Measurements from ENCODE around the gene SNU13. TPM values are rescaled to one million over a fixed set of nuclear protein-coding genes. Genes with fewer than 3 reads are reported as not detected.

Gene SNU13
- total and polyA plus RNA-seq, 2 donors (not counting 1 experiment from before 2014, with no cell fraction given) = 61.6 to 164 TPM

- H3K27ac ChIP-seq (ENCODE audit: insufficient read depth, low read length) = no peak overlapping the region
- H3K9me3 ChIP-seq (ENCODE audit: control insufficient read depth, insufficient read depth, low read depth, low read length) = no peaks in the 10 kb centered on the region
- no peaks in the 10 kb centered on the region for H3K79me2 ChIP-seq (ENCODE audit: control insufficient read depth, insufficient read depth, low read length)
- no peak overlapping the region for H2AFZ ChIP-seq (ENCODE audit: low read length)
- H3K9ac ChIP-seq (ENCODE audit: insufficient read depth, low read length) = no peak overlapping the region
- H3K27me3 ChIP-seq (ENCODE audit: control insufficient read depth, insufficient read depth, low read length) = peaks cover 7% of the 10 kb centered on the region
- TF ChIP-seq EZH2 (IDR thresholded peaks at IDR 0.05; ENCODE audit: low read length, missing control alignments) (no peak), CTCF (conservative IDR thresholded peaks at IDR 0.05 in 1 of 2, IDR thresholded peaks at IDR 0.05 in 1 of 2; ENCODE audit: low read depth in 1 of 2, low read length in 2 of 2) (no peak)
- H3K4me2 ChIP-seq (ENCODE audit: extremely low read depth, insufficient read depth, low read length) = no peak overlapping the region
- H3K4me1 ChIP-seq (ENCODE audit: control insufficient read depth, extremely low read depth, insufficient read depth, low read length) = no peaks in the 10 kb centered on the region
- no peak overlapping the region for H3K4me3 ChIP-seq (replicated peaks in 1 of 4; ENCODE audit: control extremely low read depth in 1 of 4, insufficient read depth in 1 of 4, low read depth in 3 of 4, low read length in 4 of 4)
- H3K36me3 ChIP-seq (ENCODE audit: control insufficient read depth, insufficient read depth, low read length) = no peaks in the 10 kb centered on the region
- no peak for DNase-seq (ENCODE audit: low read depth in 2 of 2)
- H4K20me1 ChIP-seq (ENCODE audit: control insufficient read depth, extremely low read depth, insufficient read depth, low read length) = no peaks in the 10 kb centered on the region
Observed at GRCh38 chr22:41731609-41732008, 42.9 kb upstream of the SNU13 start.

GRCh38 chr22:41725510-41726110 lies 36.9 kb upstream of the SNU13 start:
- Histone ChIP-seq H3K4me2 (ENCODE audit: extremely low read depth, insufficient read depth, low read length) (no peak overlapping the region), H3K9me3 (ENCODE audit: control insufficient read depth, insufficient read depth, low read depth, low read length) (no peaks in the 10 kb centered on the region), H3K36me3 (ENCODE audit: control insufficient read depth, insufficient read depth, low read length) (no peaks in the 10 kb centered on the region), H3K4me3 (replicated peaks in 1 of 4; ENCODE audit: control extremely low read depth in 1 of 4, insufficient read depth in 1 of 4, low read depth in 3 of 4, low read length in 4 of 4) (no peak overlapping the region), H3K27me3 (ENCODE audit: control insufficient read depth, insufficient read depth, low read length) (no peaks in the 10 kb centered on the region), H3K27ac (ENCODE audit: insufficient read depth, low read length) (no peak overlapping the region), H4K20me1 (ENCODE audit: control insufficient read depth, extremely low read depth, insufficient read depth, low read length) (no peaks in the 10 kb centered on the region), H2AFZ (ENCODE audit: low read length) (no peak overlapping the region), H3K4me1 (ENCODE audit: control insufficient read depth, extremely low read depth, insufficient read depth, low read length) (no peaks in the 10 kb centered on the region), H3K79me2 (ENCODE audit: control insufficient read depth, insufficient read depth, low read length) (no peaks in the 10 kb centered on the region), H3K9ac (ENCODE audit: insufficient read depth, low read length) (no peak overlapping the region)
- DNase-seq (ENCODE audit: low read depth in 2 of 2) = no peak
- TF ChIP-seq EZH2 (IDR thresholded peaks at IDR 0.05; ENCODE audit: low read length, missing control alignments) = no peak
- no peak for TF ChIP-seq CTCF (conservative IDR thresholded peaks at IDR 0.05 in 1 of 2, IDR thresholded peaks at IDR 0.05 in 1 of 2; ENCODE audit: low read depth in 1 of 2, low read length in 2 of 2)

GRCh38 chr22:41722496-41722895 lies 33.8 kb upstream of the SNU13 start:
- Histone ChIP-seq H3K4me3 (replicated peaks in 1 of 4; ENCODE audit: control extremely low read depth in 1 of 4, insufficient read depth in 1 of 4, low read depth in 3 of 4, low read length in 4 of 4) (no peak overlapping the region), H3K9me3 (ENCODE audit: control insufficient read depth, insufficient read depth, low read depth, low read length) (no peaks in the 10 kb centered on the region)

More at GRCh38 chr22:41722496-41722895, 33.8 kb upstream of the SNU13 start:
- Histone ChIP-seq H3K27me3 (ENCODE audit: control insufficient read depth, insufficient read depth, low read length) (no peaks in the 10 kb centered on the region), H3K4me2 (ENCODE audit: extremely low read depth, insufficient read depth, low read length) (no peak overlapping the region), H3K36me3 (ENCODE audit: control insufficient read depth, insufficient read depth, low read length) (no peaks in the 10 kb centered on the region), H4K20me1 (ENCODE audit: control insufficient read depth, extremely low read depth, insufficient read depth, low read length) (no peaks in the 10 kb centered on the region), H2AFZ (ENCODE audit: low read length) (no peak overlapping the region), H3K4me1 (ENCODE audit: control insufficient read depth, extremely low read depth, insufficient read depth, low read length) (no peaks in the 10 kb centered on the region), H3K9ac (ENCODE audit: insufficient read depth, low read length) (no peak overlapping the region), H3K79me2 (ENCODE audit: control insufficient read depth, insufficient read depth, low read length) (no peaks in the 10 kb centered on the region), H3K27ac (ENCODE audit: insufficient read depth, low read length) (no peak overlapping the region)
- TF ChIP-seq CTCF (conservative IDR thresholded peaks at IDR 0.05 in 1 of 2, IDR thresholded peaks at IDR 0.05 in 1 of 2; ENCODE audit: low read depth in 1 of 2, low read length in 2 of 2) = no peak
- no peak for DNase-seq (ENCODE audit: low read depth in 2 of 2)

Data from fibroblast of lung (primary cell).